HepG2 (cell line): ENCODE data around the gene PDLIM7. TPM values are rescaled to one million over a fixed set of nuclear protein-coding genes. Genes with fewer than 3 reads are reported as not detected.

Experiments
- CCAR2 ChIP-seq: fragments of 200-400 bp; formaldehyde crosslinking; optimal IDR thresholded peaks from 2 replicates; pipeline ENCODE3; 2018; ENCODE audit warnings: low read depth, mild to moderate bottlenecking, low read length, moderate library complexity
- FOXC1 ChIP-seq: sonication (generic); formaldehyde crosslinking; IDR thresholded peaks from 2 replicates; pipeline ENCODE4 v1.8.0; 2022; ENCODE audit warnings: mild to moderate bottlenecking, missing genetic modification reagents, borderline replicate concordance
- FOXJ3 ChIP-seq: sonication (generic); formaldehyde crosslinking; IDR thresholded peaks from 2 replicates; pipeline ENCODE4 v1.4.0; 2020; ENCODE audit warnings: missing genetic modification reagents, mild to moderate bottlenecking, borderline replicate concordance
- HNF4G ChIP-seq, 2 experiments: sonication (generic) in 1 of 2; formaldehyde crosslinking in 1 of 2; IDR thresholded peaks; 2 replicates each; pipeline versions ENCODE4 v1.4.0 to v1.6.1; 2011 to 2020; ENCODE audit warnings: borderline replicate concordance in 2 of 2, low read depth in 2 of 2, mild to moderate bottlenecking in 2 of 2, low read length in 1 of 2, missing genetic modification reagents in 1 of 2, moderate library complexity in 1 of 2
- MNT ChIP-seq: fragments of 450-650 bp; IDR thresholded peaks from 2 replicates; pipeline ENCODE4 v1.6.1; 2016
- PHF5A ChIP-seq: IDR thresholded peaks from one replicate; pipeline ENCODE4 v1.6.1; 2018; ENCODE audit warnings: low read depth, missing genetic modification reagents; ENCODE audit not compliant: unreplicated experiment
- PHF8 ChIP-seq: sonication (generic); formaldehyde crosslinking; IDR thresholded peaks from 2 replicates; pipeline ENCODE4 v1.5.0; 2020; ENCODE audit warnings: missing genetic modification reagents
- PRDM10 ChIP-seq: sonication (generic); formaldehyde crosslinking; IDR thresholded peaks from 2 replicates; pipeline ENCODE4 v1.4.0; 2020; ENCODE audit warnings: low read depth, missing genetic modification reagents
- PRPF4 ChIP-seq: fragments of 200-400 bp; formaldehyde crosslinking; IDR thresholded peaks from 2 replicates; pipeline ENCODE4 v1.6.1; 2016; ENCODE audit warnings: low read length, low read depth; ENCODE audit not compliant: poor library complexity, severe bottlenecking
- RNF219 ChIP-seq: sonication (generic); formaldehyde crosslinking; IDR thresholded peaks from 2 replicates; pipeline ENCODE4 v1.5.0; 2020; ENCODE audit warnings: mild to moderate bottlenecking, missing genetic modification reagents
- SIN3A ChIP-seq: IDR thresholded peaks from 2 replicates; pipeline ENCODE4 v1.6.1; 2011; ENCODE audit warnings: low read depth, mild to moderate bottlenecking, control low read depth, low read length, borderline replicate concordance
- TBX2 ChIP-seq: sonication (generic); formaldehyde crosslinking; IDR thresholded peaks from 2 replicates; pipeline ENCODE4 v1.5.0; 2020; ENCODE audit warnings: missing genetic modification reagents, mild to moderate bottlenecking, borderline replicate concordance
- THYN1 ChIP-seq: sonication (generic); formaldehyde crosslinking; IDR thresholded peaks from 2 replicates; pipeline ENCODE4 v1.8.1; 2023; ENCODE audit warnings: low read depth, mild to moderate bottlenecking, moderate library complexity, missing genetic modification reagents, borderline replicate concordance
- ZNF367 ChIP-seq: sonication (generic); formaldehyde crosslinking; IDR thresholded peaks from 2 replicates; pipeline ENCODE4 v1.4.0; 2020; ENCODE audit warnings: missing genetic modification reagents, borderline replicate concordance
- ZNF441 ChIP-seq: sonication (generic); formaldehyde crosslinking; IDR thresholded peaks from 2 replicates; pipeline ENCODE4 v1.7.0; 2021; ENCODE audit warnings: missing genetic modification reagents, borderline replicate concordance
- ZNF543 ChIP-seq: sonication (generic); formaldehyde crosslinking; IDR thresholded peaks from 2 replicates; pipeline ENCODE4 v1.4.0; 2020; ENCODE audit warnings: mild to moderate bottlenecking, missing genetic modification reagents
- ZNF607 ChIP-seq: sonication (generic); formaldehyde crosslinking; IDR thresholded peaks from 2 replicates; pipeline ENCODE4 v1.5.1; 2020; ENCODE audit warnings: missing genetic modification reagents, mild to moderate bottlenecking, borderline replicate concordance
- ZNF749 ChIP-seq: sonication (generic); formaldehyde crosslinking; IDR thresholded peaks from 2 replicates; pipeline ENCODE4 v1.8.0; 2022; ENCODE audit warnings: mild to moderate bottlenecking, missing genetic modification reagents, moderate library complexity, borderline replicate concordance
- ZNF768 ChIP-seq: sonication (generic); formaldehyde crosslinking; IDR thresholded peaks from 2 replicates; pipeline ENCODE4 v1.4.0; 2020; ENCODE audit warnings: missing genetic modification reagents
- ZNF839 ChIP-seq: sonication (generic); formaldehyde crosslinking; IDR thresholded peaks from 2 replicates; pipeline ENCODE4 v1.4.0; 2020; ENCODE audit warnings: missing genetic modification reagents, mild to moderate bottlenecking, borderline replicate concordance
- ZNF879 ChIP-seq: sonication (generic); formaldehyde crosslinking; IDR thresholded peaks from 2 replicates; pipeline ENCODE4 v1.8.1; 2023; ENCODE audit warnings: missing genetic modification reagents
- polyA plus RNA-seq, 8 experiments: library from polyadenylated mRNA; depleted of rRNA in 3 of 8; stranded (reverse) in 7 of 8; unstranded in 1 of 8; fragments of >200 nt; fragmentation: Illumina TruSeq in 4 of 8; extraction: Trizol in 4 of 8; gene quantifications; 2 replicates each; pipeline versions ENCODE4 v1.2.1 to v1.2.3, GENCODE V29; 2011 to 2016; ENCODE audit warnings: low read depth in 4 of 8, missing spikeins in 1 of 8, mixed read lengths in 1 of 8; ENCODE audit not compliant: insufficient read depth in 1 of 8
- total RNA-seq, 5 experiments: library from RNA; depleted of rRNA; stranded (reverse); fragments of >200 nt; fragmentation: Illumina TruSeq; extraction: Trizol; gene quantifications; 2 replicates each; pipeline ENCODE4 v1.2.3, GENCODE V29; 2016; ENCODE audit warnings: low read depth in 1 of 5

Gene PDLIM7
- total and polyA plus RNA-seq, 2 of the 13 experiments (the other 11 are each of a cell fraction or from before 2014, with no cell fraction given): 21.1 to 31.3 TPM

DNA sequence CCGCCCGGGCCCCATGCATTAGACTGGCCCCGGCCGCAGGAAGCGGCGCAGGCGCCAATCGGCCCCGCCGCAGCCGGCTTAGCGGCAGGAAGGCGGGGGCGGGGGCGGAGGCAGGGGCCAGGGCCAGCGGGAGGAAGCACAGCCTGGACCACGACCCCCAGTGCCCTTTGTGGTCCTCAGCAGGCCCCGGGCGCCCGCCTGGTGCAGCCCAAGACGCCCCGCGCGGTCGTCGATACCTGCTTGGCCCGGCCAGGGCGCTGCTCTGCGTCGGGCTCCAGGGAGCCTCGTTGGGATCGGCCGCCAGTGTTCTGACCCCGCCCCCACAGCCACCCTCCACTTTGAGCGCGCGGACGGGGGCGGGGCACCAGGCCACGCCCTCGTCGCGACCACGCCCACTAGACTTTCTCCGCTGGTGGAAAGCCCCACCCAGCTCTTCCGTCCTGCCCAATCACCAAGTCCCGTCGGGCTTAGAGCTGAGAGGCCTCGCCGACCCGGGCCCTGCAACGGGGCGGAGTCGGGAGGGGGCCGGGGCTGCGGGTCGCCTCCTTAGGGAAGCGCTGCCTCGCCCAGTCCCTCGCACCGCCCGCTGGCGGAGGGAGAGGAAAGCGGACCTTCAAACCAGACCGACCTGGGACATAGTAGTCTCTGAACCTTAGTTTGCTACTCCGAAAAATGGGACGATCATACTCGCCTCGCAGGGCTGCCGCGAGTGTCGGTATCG is at the start of gene PDLIM7 (continued):
- TF ChIP-seq CCAR2: no peak
- peak; percentile 92 for TF ChIP-seq ZNF768 (CRISPR knock-in tag)
- TF ChIP-seq ZNF607 (CRISPR knock-in tag): peak; percentile 66; the same call in 1 of the 2 replicates
- peak; percentile 30; the same call in 1 of the 2 replicates for TF ChIP-seq MNT
- no peak for TF ChIP-seq TBX2 (CRISPR knock-in tag)
- no peak for TF ChIP-seq ZNF441 (CRISPR knock-in tag)
- TF ChIP-seq ZNF543 (CRISPR knock-in tag): no peak
- TF ChIP-seq HNF4G (IDR thresholded peaks at IDR 0.05; ENCODE audit: borderline replicate concordance, low read depth, low read length): no peak
- TF ChIP-seq HNF4G (CRISPR knock-in tag; IDR thresholded peaks at IDR 0.05; ENCODE audit: borderline replicate concordance, low read depth): no peak
- no peak for TF ChIP-seq RNF219 (CRISPR knock-in tag)
- TF ChIP-seq ZNF749: no peak; the same call in 1 of the 2 replicates
- 0 out of 2 replicates have a peak, but pooled peaks have one; percentile 16 for TF ChIP-seq PRDM10 (CRISPR knock-in tag)
- no peak for TF ChIP-seq PHF5A (CRISPR knock-in tag)
- TF ChIP-seq FOXC1: peak; percentile 67; the same call in 1 of the 2 replicates
- no peak for TF ChIP-seq FOXJ3 (CRISPR knock-in tag)
- peak; percentile 53 for TF ChIP-seq PHF8
- TF ChIP-seq ZNF879 (CRISPR knock-in tag): no peak
- no peak for TF ChIP-seq PRPF4
- no peak for TF ChIP-seq THYN1 (CRISPR knock-in tag)
- TF ChIP-seq ZNF367 (CRISPR knock-in tag): no peak
- no peak; the same call in 1 of the 2 replicates for TF ChIP-seq ZNF839 (CRISPR knock-in tag)
- peak; percentile 49; the same call in 1 of the 2 replicates for TF ChIP-seq SIN3A
